DMS 273 (cell line): ENCODE measurements around the gene COLGALT1.
"Not testable (repeated sequence)": the region's sequence is repeated elsewhere in the genome, so short reads cannot be mapped to it uniquely, and the experiment has no call there.

ENCODE experiments used
- DNase-seq: peaks from one replicate; lab custom pipeline; 2025; ENCODE audit not compliant: unreplicated experiment; lab: John Stamatoyannopoulos, UW

Gene COLGALT1

DNA sequence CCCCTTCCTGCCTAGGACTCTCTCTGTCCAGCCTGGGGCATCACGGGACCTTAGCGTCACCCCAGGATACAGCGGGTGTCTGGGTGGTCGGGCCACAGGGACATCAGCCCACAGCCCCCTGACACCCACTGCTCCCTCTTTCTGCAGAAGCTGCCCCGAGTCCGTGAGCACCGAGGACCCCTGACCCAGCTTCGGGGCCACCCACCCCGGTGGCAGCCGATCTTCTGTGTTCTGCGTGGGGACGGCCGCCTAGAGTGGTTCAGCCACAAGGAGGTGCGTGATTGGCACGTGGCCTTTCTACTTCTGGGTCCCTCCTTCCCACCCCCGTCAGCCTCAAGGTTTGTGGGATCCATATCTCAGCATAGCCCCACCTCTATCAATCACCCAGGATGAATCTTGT is 23.3 kb upstream of the COLGALT1 start:
- DNase-seq = no peak

DNA sequence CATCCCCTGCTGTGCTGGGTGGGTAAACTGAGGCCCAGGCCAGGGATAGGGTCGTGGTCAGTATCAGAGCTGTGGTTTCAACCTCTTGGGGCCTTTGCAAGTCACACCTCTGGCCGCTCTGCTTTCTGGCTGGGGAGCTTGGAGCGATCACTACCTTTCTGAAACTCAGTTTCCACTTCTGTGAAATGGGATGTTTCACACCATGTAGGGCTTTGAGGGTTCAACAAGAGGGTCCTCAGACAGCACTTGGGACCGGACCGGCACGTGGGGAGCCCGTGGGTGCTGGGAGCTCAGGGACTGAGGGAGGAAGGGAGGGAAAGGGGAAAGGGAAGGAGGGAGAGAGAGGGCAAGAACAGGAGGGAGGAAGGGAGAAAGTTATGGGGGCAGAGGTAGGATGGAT is 22.9 kb upstream of the COLGALT1 start:
- DNase-seq = no peak

DNA sequence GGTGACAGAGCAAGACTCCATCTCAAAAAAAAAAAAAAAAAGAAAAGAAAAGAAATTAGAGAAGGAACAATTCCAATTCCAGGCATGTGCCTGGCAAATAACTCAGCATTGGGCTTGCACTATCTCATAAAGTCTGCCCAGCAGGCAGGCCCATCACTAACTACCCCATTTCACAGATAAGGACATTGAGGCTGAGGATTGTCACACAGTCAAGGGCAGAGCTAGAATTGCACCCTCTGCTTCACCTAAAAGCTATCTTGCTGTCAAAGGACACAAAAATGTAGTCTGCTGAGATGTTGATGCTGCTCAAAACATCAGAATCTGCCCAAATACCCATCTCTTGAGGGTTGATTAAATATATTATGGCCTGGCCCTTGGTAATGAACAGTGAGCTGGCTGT is 20.7 kb upstream of the COLGALT1 start:
- DNase-seq = no peak

DNA sequence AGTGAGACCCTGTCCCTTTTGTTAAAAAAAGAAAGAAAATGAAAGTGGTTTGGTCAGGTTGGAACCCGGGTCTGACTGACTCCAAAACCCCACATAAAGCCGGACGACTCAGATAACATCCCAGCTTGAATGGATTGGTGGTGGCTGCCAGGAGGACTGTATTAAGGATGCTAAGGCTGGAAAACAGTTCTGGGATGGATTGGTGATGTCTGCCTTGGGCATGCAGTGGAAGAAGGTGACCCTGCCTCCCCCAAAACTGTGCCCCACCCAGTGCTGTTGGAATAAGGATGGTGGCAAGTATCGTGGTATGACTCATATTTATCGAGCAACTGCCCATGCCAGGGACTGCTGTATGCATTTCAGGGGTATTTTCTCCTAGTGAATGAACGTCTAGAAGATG is 18.5 kb upstream of the COLGALT1 start:
- DNase-seq = no peak

DNA sequence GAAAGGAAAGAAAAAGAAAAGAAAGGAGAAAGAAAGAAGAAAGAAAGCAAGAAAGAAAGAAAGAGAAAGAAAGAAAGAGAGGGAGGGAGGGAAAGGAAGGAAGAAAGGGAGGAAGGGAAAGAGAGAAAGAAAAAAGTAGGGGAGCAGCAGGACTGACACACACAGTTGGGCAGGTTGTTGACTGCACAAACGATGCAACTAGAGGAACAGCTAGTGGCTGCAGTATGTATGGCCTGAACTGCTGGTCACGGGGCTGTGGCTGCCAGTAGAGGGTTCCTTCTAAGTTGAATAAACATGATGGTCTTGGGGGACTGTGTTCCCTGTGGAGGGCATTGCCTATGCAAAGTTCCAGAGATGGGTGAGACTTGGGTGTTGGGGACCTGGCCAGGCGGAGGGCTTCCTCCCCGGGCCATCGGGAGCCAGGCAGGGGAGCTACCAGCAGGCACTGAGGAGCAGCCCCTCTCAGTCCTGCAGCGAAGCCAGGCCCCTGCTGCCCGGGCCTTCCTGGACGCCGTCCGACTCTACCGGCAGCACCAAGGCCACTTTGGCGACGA is 16.7 kb upstream of the COLGALT1 start:
- DNase-seq = no peak

DNA sequence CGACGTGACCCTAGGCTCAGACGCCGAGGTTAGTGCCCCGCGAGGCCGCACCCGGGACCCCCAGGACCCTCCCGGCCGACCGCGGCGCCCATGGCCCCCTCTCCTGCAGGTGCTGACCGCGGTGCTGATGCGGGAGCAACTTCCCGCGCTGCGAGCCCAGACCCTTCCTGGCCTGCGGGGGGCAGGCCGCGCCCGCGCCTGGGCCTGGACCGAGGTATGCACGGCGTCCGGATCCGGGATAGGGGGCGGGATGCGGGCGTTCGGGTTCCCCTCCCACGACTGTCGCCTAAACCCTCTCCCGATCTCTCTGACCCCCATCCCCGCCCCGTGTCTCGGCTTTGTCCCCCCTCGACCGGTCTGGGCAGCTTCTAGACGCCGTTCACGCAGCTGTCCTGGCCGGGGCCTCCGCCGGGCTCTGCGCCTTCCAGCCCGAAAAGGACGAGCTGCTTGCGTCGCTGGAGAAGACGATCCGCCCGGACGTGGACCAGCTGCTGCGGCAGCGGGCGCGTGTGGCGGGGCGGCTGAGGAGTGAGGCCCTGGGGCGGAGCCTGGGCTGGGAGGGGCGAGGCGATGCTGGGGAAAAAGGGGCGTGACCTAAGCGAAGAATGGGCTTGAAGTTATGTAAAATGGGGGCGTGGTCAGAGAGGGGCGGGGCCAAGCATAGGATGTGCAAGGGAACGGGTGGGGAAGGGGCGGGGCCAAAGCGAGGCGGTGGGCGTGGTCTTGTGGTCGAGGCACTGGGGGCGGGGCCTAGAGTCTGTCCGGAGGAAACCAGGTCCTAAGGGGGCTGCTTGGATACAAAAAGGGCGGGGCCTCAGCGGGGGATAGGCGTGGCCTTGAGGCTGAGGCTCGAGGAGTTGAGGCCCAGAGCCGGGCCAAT is 16.0 kb upstream of the COLGALT1 start:
- DNase-seq = peak; percentile 98

DNA sequence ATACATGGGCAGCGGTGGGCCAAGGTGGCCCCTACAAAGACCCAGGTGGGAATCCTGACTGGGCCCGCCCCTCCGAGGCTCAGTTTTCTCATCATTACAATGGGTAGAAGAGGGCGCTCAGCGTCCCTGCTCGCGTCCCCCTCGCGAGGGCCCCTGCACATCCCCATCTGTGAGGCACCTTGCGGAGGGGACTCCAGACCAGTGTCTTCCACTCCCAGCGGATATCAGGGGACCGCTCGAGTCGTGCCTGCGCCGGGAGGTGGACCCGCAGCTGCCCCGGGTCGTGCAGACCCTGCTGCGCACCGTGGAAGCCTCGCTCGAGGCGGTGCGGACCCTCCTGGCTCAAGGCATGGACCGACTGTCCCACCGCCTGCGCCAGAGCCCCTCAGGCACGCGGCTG is 15.3 kb upstream of the COLGALT1 start:
- DNase-seq = no peak

DNA sequence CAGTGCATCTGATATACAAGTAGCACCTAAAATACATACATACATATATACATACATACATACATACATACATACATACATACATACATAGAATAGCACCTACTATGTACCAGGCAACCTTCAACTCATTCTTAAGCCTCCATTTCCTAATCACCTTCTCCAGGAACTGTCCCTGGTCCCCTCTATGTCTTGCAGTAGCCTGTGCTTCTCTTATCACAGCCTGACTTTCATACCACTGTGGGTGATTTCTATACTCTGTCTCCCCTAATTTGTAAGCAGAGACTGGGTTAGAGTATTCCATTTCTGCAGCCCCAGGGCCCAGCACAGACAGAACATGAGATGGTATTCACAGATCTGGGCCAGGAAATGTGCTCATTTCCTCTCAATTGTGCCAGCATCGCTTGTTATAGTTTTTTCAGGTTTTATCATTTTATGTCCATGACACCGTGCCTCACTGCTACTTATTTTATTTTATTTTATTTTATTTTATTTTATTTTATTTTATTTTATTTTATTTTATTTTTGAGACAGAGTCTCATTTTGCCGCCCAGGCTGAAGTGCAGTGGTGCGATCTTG is 14.2 kb upstream of the COLGALT1 start:
- DNase-seq = no peak

DNA sequence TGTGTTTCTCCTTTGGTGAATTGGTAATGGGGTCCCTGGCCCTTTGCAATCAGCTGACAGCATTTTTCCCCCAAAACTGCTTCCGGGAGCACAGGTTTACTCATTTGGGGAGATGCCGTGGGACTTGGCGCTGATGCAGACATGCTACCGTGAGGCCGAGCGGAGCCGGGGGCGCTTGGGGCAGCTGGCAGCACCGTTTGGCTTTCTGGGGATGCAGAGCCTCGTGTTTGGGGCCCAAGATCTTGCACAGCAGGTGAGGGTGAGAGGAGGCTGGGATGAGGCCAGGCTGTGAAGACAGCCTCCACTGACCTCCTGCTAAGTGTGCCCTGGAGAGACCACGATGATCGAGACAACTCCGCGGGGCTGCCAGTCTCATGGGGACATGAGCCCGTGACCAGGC is 13.4 kb upstream of the COLGALT1 start:
- DNase-seq = no peak

DNA sequence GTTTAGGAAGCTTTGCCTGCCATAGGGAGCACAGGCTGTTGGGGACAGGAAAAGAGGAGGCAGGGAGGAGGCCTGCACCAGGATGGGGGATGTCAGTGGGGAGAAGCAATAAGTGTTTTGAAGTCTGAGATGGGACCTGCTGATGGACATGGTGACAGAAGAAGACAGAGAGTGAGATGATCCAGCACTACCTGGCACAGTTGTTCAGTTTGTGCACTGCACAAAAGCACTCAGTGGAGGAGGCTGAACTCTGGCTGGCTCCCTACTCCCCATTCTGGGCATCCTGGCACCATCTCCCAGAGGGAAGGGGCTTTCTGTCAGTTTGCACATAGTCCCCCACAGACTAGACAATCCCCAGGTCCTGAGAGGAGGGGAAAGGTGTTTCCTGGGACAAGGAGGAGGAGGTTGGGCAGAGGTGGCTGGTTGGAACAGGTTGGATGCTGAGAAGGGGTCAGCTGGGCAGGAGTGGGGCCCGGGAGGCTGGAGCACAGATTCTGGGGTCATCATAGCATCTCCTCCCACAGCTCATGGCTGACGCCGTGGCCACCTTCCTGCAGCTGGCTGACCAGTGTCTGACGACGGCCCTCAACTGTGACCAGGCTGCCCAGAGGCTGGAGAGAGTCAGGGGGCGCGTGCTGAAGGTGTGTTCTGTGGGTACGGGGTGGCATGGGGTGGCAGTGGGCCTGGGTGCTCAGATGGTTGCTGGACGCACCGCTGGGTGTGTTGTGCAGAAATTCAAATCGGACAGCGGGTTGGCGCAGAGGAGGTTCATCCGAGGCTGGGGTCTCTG is 12.5 kb upstream of the COLGALT1 start:
- DNase-seq = no peak

DNA sequence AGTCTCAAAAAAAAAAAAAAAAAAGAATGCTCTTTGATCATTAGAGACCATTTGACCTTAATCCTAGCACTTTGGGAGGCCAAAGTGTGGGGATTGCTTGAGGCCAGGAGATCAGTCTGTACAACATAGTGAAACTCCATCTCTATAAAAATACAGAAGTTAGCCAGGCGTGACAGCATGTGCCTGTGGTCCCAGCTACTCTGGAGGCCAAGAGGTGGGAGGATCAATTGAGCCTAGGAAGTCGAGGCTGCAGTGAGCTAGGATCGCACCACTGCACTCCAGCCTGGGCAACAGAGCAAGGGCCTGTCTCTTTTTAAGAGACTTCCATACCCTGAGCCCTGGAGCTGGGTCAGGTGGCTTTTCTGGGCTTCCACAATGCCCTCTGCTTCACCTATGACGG is 11.5 kb upstream of the COLGALT1 start:
- DNase-seq = no peak

DNA sequence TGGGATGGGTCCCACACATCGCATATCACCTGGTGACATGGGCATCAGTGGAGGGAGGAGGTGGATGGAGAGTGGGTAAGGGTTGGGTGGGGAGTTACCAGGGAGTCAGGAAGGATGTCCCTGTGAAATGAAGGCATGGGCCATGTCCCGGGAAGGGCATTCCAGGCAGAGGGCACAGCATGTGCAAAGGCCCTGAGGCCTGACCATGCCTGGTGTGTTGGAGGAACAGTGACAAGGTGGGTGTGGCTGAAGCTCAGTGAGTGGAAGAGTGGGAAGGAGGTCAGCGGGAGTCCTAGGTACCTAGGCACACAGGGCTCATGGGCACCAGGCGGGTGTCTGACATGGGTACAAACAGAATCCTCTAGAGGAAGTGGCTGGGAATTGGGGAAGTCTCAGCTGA is 11.0 kb upstream of the COLGALT1 start:
- no peak for DNase-seq

DNA sequence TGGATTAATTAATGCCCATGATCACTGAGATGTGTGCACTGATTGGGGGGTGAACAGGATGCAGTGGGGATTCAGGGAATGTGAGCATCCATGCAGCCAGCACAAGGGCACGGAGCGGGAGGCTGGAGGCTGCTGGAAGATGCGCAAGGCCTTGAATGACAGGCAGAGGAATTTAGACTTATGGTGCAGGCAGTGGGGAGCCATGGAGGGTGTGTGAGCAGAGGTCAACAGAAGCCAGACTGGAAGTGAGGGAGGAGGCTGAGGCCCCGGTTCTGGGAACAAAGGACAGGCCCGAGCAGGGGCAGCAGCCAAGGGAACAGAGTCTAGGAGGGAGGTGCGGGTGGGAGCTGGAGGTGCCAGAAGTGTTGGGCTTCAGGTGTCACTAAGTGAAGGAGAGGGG is 7.3 kb upstream of the COLGALT1 start:
- DNase-seq = no peak

DNA sequence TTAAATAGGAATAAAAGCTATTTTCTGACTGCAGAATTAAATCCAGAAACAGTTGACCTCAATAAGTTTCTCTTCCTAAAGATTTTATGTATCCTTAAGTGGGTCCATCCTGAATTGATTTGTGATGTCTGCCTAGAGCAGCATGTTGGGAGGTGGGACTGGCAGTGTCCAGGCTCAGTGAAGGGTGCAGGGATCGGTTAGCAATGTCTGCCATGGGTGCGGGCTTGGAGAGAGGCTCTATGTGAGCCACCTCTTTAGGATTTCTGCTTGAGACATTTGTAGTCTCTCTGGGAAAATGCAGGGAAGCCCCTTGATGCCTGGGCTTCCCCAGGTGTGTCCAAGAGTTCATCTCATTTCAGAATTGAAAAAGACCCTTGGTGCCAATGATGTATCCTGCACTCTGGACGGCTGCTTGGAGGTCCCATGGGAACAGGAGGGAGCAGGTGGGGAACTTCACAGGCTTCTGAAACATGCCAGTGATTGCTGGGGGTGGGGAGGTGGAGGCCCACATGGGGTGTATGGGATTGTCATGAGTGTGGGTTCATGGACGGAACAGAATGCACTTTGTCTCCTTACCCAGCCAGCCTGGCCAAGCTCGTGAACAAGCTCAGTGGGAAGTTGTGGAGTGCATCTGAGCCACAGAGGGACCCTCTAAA is 6.2 kb upstream of the COLGALT1 start:
- DNase-seq = peak; percentile 41

DNA sequence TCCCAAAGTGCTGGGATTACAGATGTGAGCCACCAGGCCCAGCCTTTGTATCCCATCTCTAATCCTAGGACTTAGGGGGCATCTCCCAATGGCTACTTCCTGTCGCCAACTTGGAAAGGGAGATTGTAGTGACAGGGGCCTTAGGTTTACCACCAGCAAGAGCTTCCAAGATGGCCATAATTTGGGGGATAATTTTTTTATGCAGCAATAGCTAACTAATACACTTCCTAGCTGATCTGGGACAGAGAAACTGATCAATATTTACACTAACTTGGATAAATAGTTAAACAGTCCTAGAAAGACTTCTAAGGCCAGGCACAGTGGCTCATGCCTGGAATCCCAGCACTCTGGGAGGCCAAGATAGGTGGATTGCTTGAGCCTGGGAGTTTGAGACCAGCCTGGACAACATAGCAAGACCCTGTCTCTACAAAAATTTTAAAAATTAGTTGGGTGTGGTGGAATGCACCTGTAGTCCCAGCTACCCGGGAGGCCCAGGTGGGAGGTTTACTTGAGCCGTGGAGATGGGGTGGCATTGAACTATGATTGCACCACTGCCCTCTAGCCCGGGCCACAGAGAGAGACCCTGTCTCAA is 5.3 kb upstream of the COLGALT1 start:
- DNase-seq = no peak

DNA sequence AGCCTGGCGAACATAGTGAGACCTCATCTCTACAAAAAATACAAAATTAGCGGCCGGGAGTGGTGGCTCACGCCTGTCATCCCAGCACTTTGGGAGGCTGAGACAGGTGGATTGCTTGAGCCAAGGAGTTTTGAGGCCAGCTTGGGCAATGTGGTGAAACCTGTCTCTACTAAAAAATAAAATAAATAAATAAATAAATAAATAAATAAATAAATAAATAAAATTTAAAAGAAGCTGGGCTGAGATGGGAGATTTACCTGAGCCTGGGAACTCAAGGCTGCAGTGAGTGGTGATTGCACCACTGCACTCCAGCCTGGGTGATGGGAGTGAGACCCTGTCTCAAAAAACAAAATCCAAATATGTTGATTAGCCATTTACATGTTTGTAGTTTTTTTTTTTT is 2.7 kb upstream of the COLGALT1 start:
- DNase-seq = not testable (repeated sequence)

DNA sequence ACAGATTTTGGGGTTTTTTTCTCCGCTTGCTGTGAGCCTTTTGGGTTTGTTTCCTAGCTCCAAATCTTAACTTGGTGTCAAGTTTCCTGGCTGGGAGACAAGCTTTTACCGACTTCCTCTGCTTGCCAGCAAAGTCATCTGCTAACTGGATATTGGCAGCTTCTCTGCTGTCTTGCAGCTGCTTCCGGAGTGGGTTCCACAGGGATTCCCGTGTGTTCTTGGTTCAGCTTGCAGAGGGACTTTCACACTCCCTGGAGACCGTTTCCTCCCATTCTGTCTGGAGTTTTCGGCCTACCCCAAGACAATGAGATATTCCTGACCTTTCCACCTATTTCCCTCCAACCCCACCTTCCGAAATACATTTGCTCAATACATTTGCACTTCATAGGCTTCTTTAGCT is 2.2 kb upstream of the COLGALT1 start:
- DNase-seq = peak; percentile 96

DNA sequence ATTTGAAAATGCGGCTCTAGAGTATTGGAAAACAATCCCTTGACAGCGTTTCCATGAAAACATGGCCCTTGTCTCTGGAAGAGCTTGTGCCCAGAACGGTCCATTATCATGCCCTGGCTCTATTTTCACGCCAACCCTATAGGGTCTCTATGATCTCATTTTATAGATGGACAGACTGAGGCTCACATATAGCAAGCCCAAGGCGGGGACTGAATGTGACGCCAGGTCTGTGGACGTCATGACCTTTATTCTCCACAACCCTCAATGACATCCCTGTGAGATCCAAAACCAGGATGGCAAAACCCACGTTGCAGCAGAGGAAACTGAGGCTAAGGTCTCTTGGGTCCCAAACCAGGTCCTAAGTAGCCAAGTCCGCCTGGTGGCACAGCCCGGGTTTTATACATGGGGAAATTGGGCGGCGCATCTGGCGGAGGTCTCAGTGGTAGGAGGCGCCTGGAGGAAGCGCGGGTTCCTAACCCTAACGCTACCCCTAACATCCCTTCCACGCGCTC is 425 bp upstream of the COLGALT1 start:
- DNase-seq = no peak

DNA sequence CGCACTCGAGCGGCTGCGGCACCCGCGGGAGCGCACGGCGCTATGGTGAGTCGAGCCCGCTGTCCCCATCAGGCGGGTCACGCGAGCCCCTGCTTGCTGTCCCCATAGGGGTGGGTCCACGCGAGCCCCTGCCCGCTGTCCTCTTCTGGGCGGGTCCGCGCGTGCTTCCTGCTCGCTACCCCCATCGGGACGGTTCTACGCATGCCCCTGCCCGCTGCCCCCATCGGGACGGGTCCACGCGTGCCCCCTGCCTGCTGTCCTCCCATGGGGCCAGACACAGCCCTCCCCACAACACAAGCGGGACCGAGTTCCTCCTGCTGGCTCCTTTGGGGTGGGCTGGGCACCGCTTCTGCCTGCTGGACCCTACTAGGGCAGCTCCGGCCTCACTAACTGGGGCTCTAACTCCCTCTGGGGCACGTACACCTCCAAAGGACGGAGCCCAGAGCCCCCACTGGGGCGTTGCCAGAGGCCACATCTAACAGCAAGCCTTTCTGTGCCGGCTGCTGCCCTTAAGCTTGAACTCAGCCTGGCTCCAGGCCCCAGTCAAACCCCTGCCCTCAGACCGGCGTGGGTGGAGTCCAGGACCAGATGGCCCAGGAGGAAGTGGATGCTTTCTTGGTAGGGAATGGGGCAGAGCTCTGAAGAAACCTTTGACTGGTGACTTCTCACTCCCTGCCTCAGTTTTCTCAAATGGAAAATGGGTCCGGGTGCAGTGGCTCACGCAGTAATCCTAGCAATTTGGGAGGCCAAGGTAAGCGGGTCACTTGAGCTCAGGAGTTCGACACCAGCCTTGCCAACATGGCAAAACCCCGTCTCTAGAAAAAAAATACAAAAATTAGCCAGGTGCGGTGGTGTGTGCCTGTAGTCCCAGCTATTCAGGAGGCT is 722 bp downstream of the COLGALT1 start:
- peak; percentile 86 for DNase-seq

DNA sequence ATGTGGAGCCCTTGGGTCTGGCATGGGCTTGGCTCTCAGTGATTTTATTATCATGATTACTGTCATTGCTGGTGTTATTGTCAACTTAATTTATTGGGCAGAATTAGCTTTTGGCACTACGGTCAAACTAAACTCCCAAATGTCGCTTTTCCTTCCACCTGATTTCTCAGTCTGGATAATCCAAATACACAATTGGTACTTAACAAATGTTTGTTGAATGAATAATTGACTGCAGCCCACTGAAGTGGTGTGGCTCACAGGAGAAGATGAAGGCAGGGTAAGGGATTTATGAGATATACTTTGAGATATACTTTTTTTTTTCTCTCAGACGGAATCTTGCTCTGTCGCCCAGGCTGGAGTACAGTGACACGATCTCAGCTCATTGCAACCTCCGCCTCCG is 1.5 kb downstream of the COLGALT1 start:
- no peak for DNase-seq
